ENCODE results near the gene SLC22A9.

DNA sequence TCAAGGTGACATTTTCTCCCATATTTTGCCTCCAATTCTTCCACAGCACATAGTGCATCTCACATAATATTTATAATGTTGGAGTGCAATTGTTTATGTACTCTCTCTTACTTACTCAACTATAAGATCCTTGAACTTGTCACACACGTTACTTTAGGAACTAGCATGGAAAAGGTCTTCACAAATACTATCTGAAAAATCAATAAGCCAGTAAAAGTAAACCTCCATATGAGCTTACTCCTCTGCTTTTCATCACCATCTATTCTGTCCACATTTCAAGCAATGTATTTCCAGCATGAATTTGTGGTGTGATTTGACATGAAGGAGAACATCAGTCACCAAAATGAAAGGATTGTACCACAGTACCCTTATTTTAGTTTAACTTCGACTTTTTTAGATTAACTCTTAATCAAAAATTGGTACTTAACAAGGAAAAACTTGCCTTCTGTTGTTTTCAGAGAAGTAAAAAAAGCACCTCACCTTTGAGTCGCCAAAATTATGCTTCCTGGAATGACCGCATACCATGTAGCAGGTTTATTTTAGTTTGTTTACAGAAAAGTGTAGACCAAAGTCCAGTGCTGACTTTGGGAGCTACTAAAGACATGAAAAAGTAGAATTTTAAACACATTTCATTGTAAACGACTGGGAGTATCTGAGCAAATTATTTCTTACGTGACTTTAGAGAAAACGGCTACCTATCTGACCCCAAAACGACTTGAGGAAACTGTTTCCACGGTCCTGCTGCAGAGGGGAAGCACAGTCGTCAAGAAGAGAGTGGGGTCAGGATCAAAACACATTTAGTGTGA, at the start of gene SLC22A9:
- TF ChIP-seq, protein P1, sequence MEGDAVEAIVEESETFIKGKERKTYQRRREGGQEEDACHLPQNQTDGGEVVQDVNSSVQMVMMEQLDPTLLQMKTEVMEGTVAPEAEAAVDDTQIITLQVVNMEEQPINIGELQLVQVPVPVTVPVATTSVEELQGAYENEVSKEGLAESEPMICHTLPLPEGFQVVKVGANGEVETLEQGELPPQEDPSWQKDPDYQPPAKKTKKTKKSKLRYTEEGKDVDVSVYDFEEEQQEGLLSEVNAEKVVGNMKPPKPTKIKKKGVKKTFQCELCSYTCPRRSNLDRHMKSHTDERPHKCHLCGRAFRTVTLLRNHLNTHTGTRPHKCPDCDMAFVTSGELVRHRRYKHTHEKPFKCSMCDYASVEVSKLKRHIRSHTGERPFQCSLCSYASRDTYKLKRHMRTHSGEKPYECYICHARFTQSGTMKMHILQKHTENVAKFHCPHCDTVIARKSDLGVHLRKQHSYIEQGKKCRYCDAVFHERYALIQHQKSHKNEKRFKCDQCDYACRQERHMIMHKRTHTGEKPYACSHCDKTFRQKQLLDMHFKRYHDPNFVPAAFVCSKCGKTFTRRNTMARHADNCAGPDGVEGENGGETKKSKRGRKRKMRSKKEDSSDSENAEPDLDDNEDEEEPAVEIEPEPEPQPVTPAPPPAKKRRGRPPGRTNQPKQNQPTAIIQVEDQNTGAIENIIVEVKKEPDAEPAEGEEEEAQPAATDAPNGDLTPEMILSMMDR (IDR thresholded peaks at IDR 0.05) = no peak
- TF ChIP-seq TCF7L2 (IDR thresholded peaks at IDR 0.05; ENCODE audit: low read depth, low read length) (no peak), POLR2AphosphoS5 (IDR thresholded peaks at IDR 0.05; ENCODE audit: low read depth, low read length) (no peak), SIN3A (IDR thresholded peaks at IDR 0.05; ENCODE audit: borderline replicate concordance, insufficient read depth, low read depth, low read length) (no peak)
- TF ChIP-seq, protein P2, sequence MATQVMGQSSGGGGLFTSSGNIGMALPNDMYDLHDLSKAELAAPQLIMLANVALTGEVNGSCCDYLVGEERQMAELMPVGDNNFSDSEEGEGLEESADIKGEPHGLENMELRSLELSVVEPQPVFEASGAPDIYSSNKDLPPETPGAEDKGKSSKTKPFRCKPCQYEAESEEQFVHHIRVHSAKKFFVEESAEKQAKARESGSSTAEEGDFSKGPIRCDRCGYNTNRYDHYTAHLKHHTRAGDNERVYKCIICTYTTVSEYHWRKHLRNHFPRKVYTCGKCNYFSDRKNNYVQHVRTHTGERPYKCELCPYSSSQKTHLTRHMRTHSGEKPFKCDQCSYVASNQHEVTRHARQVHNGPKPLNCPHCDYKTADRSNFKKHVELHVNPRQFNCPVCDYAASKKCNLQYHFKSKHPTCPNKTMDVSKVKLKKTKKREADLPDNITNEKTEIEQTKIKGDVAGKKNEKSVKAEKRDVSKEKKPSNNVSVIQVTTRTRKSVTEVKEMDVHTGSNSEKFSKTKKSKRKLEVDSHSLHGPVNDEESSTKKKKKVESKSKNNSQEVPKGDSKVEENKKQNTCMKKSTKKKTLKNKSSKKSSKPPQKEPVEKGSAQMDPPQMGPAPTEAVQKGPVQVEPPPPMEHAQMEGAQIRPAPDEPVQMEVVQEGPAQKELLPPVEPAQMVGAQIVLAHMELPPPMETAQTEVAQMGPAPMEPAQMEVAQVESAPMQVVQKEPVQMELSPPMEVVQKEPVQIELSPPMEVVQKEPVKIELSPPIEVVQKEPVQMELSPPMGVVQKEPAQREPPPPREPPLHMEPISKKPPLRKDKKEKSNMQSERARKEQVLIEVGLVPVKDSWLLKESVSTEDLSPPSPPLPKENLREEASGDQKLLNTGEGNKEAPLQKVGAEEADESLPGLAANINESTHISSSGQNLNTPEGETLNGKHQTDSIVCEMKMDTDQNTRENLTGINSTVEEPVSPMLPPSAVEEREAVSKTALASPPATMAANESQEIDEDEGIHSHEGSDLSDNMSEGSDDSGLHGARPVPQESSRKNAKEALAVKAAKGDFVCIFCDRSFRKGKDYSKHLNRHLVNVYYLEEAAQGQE (IDR thresholded peaks at IDR 0.05; ENCODE audit: insufficient read depth in 1 of 2, low read depth in 2 of 2, low read length in 1 of 2) = no peak
